ENCODE measurements around the gene COMMD2.

DNA sequence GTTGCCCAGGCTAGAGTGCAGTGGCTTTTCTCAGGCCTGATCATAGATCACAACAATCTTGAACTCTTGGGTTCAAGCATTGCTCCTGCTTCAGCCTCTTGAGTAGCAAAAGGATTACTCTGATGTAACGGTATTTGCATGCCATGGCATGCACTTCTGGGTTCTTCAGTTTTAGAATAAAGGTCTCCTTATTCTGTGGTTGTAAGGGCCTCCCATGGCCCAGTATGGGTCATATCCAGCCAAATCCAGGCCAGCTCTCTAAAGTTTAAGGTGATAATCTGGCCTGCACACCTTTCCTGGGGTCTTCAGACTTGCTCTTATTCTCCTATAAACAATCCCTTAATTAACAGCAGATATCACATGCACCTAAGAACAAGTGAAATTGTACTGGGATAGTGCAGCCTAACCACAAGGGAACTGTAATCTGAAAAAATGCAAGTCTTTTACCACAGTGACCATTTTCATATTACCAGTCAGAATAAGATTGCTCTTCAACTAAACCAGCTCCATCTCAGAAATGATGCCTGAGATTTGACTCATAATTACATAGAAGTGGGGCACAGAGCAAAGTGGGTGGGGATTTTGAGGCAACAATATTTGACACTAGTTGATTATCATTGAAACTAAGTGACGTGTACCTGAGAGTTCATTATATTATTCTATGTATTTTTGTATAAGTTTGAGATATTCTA, 25.4 kb downstream of the COMMD2 start:
- no peak for TF ChIP-seq POLR2A (IDR thresholded peaks at IDR 0.05)
- TF ChIP-seq, protein P1, sequence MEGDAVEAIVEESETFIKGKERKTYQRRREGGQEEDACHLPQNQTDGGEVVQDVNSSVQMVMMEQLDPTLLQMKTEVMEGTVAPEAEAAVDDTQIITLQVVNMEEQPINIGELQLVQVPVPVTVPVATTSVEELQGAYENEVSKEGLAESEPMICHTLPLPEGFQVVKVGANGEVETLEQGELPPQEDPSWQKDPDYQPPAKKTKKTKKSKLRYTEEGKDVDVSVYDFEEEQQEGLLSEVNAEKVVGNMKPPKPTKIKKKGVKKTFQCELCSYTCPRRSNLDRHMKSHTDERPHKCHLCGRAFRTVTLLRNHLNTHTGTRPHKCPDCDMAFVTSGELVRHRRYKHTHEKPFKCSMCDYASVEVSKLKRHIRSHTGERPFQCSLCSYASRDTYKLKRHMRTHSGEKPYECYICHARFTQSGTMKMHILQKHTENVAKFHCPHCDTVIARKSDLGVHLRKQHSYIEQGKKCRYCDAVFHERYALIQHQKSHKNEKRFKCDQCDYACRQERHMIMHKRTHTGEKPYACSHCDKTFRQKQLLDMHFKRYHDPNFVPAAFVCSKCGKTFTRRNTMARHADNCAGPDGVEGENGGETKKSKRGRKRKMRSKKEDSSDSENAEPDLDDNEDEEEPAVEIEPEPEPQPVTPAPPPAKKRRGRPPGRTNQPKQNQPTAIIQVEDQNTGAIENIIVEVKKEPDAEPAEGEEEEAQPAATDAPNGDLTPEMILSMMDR (IDR thresholded peaks at IDR 0.05) = no peak
